WERI-Rb-1 (cell line): ENCODE measurements around the gene LYVE1.

Experiments
- DNase-seq: peaks from one replicate; pipeline ENCODE4 v3.0.0-alpha.2; 2020
- H3K27ac ChIP-seq: fragments of 250-450 bp; sonication (Bioruptor Pico); 2 replicates; pipeline ENCODE4 v1.5.1; 2020; ENCODE audit warnings: mild to moderate bottlenecking, moderate library complexity
- H3K27me3 ChIP-seq: fragments of 250-450 bp; sonication (Bioruptor Pico); 2 replicates; pipeline ENCODE4 v1.5.1; 2021; ENCODE audit warnings: mild to moderate bottlenecking, low read depth, moderate library complexity; ENCODE audit not compliant: insufficient read depth, severe bottlenecking
- H3K36me3 ChIP-seq: fragments of 250-450 bp; sonication (Bioruptor Pico); 2 replicates; pipeline ENCODE4 v1.5.1; 2020; ENCODE audit warnings: mild to moderate bottlenecking, moderate library complexity
- H3K4me3 ChIP-seq: 2 replicates; pipeline ENCODE4 v1.5.1; 2011; ENCODE audit warnings: low read depth, mild to moderate bottlenecking, control low read depth, low read length
- H3K9me3 ChIP-seq: fragments of 250-450 bp; sonication (Bioruptor Pico); 2 replicates; pipeline ENCODE4 v1.5.1; 2021; ENCODE audit warnings: mild to moderate bottlenecking, moderate library complexity; ENCODE audit not compliant: severe bottlenecking
- TF ChIP-seq, protein P1 (sequence below): IDR thresholded peaks from 2 replicates; pipeline ENCODE4 v1.5.1; 2011; ENCODE audit warnings: low read depth, mild to moderate bottlenecking, control low read depth, inconsistent platforms, low read length

LYVE1 gene

DNA sequence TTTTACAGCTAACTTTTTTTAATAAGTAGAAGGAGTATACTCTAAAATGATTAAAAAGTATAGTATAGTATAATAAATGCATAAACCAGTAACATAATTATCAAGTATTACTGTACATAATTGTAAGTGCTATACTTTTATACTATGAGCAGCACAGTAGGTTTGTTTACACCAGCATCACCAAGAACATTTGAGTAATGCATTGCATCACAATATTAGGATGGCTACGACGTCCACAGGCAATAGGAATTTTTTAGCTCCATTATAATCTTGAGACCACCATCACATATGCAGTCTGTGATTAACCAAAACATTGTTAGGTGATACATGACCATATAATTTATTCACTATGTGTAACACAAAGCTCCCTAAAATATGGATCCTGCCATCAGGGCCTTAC is 47.9 kb downstream of the LYVE1 start:
- Histone ChIP-seq H3K36me3 (peaks cover 4% of the 10 kb centered on the region; the same call in 1 of the 2 replicates), H3K27ac (no peak overlapping the region), H3K9me3 (no peaks in the 10 kb centered on the region), H3K27me3 (no peaks in the 10 kb centered on the region), H3K4me3 (no peak overlapping the region)
- no peak for DNase-seq
- TF ChIP-seq, protein P1, sequence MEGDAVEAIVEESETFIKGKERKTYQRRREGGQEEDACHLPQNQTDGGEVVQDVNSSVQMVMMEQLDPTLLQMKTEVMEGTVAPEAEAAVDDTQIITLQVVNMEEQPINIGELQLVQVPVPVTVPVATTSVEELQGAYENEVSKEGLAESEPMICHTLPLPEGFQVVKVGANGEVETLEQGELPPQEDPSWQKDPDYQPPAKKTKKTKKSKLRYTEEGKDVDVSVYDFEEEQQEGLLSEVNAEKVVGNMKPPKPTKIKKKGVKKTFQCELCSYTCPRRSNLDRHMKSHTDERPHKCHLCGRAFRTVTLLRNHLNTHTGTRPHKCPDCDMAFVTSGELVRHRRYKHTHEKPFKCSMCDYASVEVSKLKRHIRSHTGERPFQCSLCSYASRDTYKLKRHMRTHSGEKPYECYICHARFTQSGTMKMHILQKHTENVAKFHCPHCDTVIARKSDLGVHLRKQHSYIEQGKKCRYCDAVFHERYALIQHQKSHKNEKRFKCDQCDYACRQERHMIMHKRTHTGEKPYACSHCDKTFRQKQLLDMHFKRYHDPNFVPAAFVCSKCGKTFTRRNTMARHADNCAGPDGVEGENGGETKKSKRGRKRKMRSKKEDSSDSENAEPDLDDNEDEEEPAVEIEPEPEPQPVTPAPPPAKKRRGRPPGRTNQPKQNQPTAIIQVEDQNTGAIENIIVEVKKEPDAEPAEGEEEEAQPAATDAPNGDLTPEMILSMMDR = no peak

DNA sequence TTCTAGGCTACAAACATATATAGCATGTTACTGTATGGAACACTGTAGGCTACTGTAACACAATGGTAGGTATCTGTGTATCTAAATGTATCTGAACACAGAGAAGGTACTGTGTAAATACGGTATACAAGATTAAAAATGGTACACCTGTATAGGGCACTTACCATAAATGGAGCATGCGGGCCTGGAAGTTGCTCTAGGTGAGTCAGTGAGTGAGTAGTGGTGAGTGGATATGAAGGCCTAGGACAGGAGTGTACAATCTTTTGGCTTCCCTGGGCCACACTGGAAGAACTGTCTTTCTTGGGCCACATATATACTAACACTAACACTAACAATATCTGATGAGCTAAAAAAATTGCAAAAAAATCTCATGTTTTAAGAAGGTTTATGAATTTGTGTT is 48.8 kb downstream of the LYVE1 start:
- TF ChIP-seq, protein P1 = no peak
- peaks cover 4% of the 10 kb centered on the region; the same call in 1 of the 2 replicates for H3K36me3 ChIP-seq
- H3K9me3 ChIP-seq = no peaks in the 10 kb centered on the region
- no peak overlapping the region for H3K4me3 ChIP-seq
- DNase-seq = no peak
- H3K27me3 ChIP-seq = no peaks in the 10 kb centered on the region
- no peak overlapping the region for H3K27ac ChIP-seq

DNA sequence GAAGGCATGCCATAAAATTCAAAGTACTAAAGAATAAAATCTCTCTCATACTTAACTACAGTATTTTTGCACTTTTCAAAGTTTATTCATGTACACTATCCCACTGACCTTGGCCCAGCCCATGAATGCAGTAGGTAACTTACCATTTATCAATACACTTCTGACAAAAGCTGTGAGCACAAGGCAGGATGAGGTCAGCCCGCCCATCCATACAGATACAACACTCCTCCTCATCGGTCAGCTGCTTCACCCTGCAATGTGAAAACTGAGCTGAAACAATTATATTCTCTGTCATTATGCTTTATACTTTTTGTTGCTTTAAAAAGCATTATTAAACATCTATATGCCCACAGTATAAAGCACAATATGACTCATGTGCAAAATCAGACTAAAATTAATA is 49.6 kb downstream of the LYVE1 start:
- Histone ChIP-seq H3K9me3 (no peaks in the 10 kb centered on the region), H3K27ac (no peak overlapping the region), H3K4me3 (no peak overlapping the region), H3K27me3 (no peaks in the 10 kb centered on the region), H3K36me3 (peaks cover 6% of the 10 kb centered on the region; the same call in 1 of the 2 replicates)
- DNase-seq = no peak
- TF ChIP-seq, protein P1 = no peak

DNA sequence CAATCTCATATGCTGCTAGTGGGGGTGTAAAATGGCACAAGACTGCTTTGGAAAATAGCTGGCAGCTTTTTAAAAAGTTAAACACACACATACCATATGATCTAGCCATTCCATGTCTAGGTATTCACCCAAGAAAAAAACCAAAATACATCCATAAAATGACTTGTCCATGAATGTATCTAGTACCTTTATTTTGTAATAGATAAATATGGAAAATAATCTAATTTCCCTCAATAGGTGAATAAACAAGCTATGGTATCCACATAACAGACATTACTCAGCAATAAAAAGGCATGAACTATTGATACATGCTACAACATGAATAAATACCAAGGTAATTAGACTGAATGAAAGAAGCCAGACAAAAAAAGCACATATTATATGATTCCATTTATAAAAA is 50.3 kb downstream of the LYVE1 start:
- no peak for DNase-seq
- Histone ChIP-seq H3K9me3 (no peaks in the 10 kb centered on the region), H3K36me3 (peaks cover 5% of the 10 kb centered on the region; the same call in 1 of the 2 replicates), H3K27ac (no peak overlapping the region), H3K4me3 (no peak overlapping the region), H3K27me3 (no peaks in the 10 kb centered on the region)
- TF ChIP-seq, protein P1 = no peak

DNA sequence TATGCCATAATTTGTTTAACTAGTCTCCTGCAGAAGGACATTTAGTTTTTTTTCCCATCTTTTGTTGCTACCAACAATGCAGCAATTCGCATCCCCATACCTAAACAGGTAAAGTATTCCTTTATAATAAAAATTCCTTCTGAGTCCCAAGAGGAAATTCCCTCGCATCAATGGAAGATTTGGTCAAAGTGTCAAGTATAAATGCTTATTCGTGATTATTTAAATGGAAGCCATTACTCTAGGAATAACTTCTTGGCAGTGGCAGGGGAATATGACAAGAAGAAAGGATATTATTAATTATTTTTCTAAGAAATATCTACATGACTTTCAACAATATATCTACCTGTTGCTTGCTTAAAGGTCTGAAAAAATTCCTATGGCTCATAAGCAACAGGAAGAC is 53.0 kb downstream of the LYVE1 start:
- H3K27ac ChIP-seq = no peak overlapping the region
- no peak overlapping the region for H3K4me3 ChIP-seq
- DNase-seq = no peak
- TF ChIP-seq, protein P1 = no peak
- no peaks in the 10 kb centered on the region for H3K27me3 ChIP-seq
- H3K36me3 ChIP-seq = peaks cover 8% of the 10 kb centered on the region
- H3K9me3 ChIP-seq = no peaks in the 10 kb centered on the region

DNA sequence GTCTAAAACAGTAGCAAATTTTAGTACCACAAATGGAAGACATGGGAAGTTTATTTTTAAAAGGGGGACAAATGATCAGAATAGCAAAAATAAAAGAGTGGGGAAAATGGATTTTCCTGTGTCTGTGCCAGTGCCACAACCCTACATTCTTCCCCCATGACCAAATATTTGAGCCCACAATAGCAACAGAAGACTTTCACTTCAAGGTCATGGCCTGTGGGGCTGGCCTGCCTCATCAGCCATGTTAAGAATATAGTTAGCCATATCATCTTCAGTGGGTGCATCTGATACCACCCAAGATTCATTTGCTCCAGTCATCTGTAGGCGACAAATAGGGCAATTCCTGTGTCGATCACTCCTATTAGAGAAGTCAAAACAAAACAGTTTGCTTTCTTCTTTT is 53.8 kb downstream of the LYVE1 start:
- H3K4me3 ChIP-seq = no peak overlapping the region
- H3K27ac ChIP-seq = no peak overlapping the region
- no peak for DNase-seq
- H3K36me3 ChIP-seq = peaks cover 8% of the 10 kb centered on the region
- H3K9me3 ChIP-seq = no peaks in the 10 kb centered on the region
- TF ChIP-seq, protein P1 = no peak
- no peaks in the 10 kb centered on the region for H3K27me3 ChIP-seq
